PC-3 (cell line): Measurements from ENCODE around the gene CRISP1. TPM values are rescaled to one million over a fixed set of nuclear protein-coding genes. Genes with fewer than 3 reads are reported as not detected.

Experiments used
- ATAC-seq: fragments of 200-7000 bp; cut with Tn5 transposase; 2 replicates; pipeline ENCODE4 v1.9.1; 2020; ENCODE audit warnings: mild to moderate bottlenecking, moderate library complexity
- BruUV-seq: library from RNA; stranded (reverse); fragments of 400-500 nt; replicated peaks from 2 replicates; lab custom pipeline; 2021; lab: Mats Ljungman, UMichigan
- CTCF ChIA-PET: fragments of 300-600 bp; sonication (Branson Sonifier 250); formaldehyde crosslinking; loops from one replicate; lab custom pipeline; 2022; ENCODE audit warnings: antibody characterized with exemption; lab: Charles Lee
- POLR2A ChIA-PET: fragments of 300-600 bp; sonication (Branson Sonifier 250); formaldehyde crosslinking; loops from one replicate; lab custom pipeline; 2022; ENCODE audit warnings: antibody characterized with exemption; ENCODE audit not compliant: unreplicated experiment; lab: Charles Lee
- DNase-seq: peaks from one replicate; pipeline ENCODE4 v3.0.0-alpha.2; 2015
- H2AFZ ChIP-seq: fragments of 300-600 bp; sonication (generic); 2 replicates; pipeline ENCODE4 v1.6.0; 2016; ENCODE audit warnings: antibody characterized with exemption, low read length
- H3F3A ChIP-seq: fragments of 300-600 bp; sonication (generic); one replicate; pipeline ENCODE4 v1.6.0; 2017; ENCODE audit warnings: antibody characterized with exemption, low read length, control low read depth, mild to moderate bottlenecking; ENCODE audit not compliant: unreplicated experiment
- H3K27ac ChIP-seq: fragments of 300-600 bp; sonication (generic); 2 replicates; pipeline ENCODE4 v1.5.1; 2016; ENCODE audit warnings: mild to moderate bottlenecking, low read length
- H3K27me3 ChIP-seq: fragments of 300-600 bp; sonication (generic); 2 replicates; pipeline ENCODE4 v1.6.1; 2016; ENCODE audit warnings: low read length, mixed read lengths
- H3K36me3 ChIP-seq: fragments of 300-600 bp; sonication (generic); 2 replicates; pipeline ENCODE4 v1.6.1; 2016; ENCODE audit warnings: low read depth, mixed run types, low read length, mixed read lengths
- H3K4me1 ChIP-seq: fragments of 300-600 bp; sonication (generic); 2 replicates; pipeline ENCODE4 v1.5.1; 2016; ENCODE audit warnings: low read length; ENCODE audit not compliant: insufficient read depth
- H3K4me2 ChIP-seq: fragments of 300-600 bp; sonication (generic); 2 replicates; pipeline ENCODE4 v1.6.0; 2016; ENCODE audit warnings: low read length
- H3K4me3 ChIP-seq: fragments of 300-600 bp; sonication (generic); 2 replicates; pipeline ENCODE4 v1.5.1; 2016; ENCODE audit warnings: mild to moderate bottlenecking, low read length, mixed read lengths
- H3K79me2 ChIP-seq: fragments of 300-600 bp; sonication (generic); 2 replicates; pipeline ENCODE4 v1.6.1; 2017; ENCODE audit warnings: low read length, mixed read lengths
- H3K9ac ChIP-seq: fragments of 300-600 bp; sonication (generic); 2 replicates; pipeline ENCODE4 v1.6.0; 2016; ENCODE audit warnings: mild to moderate bottlenecking, low read length
- H3K9me2 ChIP-seq: fragments of 300-600 bp; sonication (generic); replicated peaks from 2 replicates; pipeline ENCODE4 v1.6.1; 2016; ENCODE audit warnings: mixed run types, low read length, mixed read lengths
- H3K9me3 ChIP-seq: fragments of 300-600 bp; sonication (generic); 2 replicates; pipeline ENCODE4 v1.6.1; 2016; ENCODE audit warnings: low read length, mixed read lengths
- H4K20me1 ChIP-seq: fragments of 300-600 bp; sonication (generic); 2 replicates; pipeline ENCODE4 v1.6.1; 2016; ENCODE audit warnings: low read length, mixed read lengths
- EZH2 ChIP-seq: fragments of 300-600 bp; sonication (generic); IDR thresholded peaks from one replicate; pipeline ENCODE4 v1.6.1; 2017; ENCODE audit warnings: antibody characterized with exemption, mild to moderate bottlenecking, low read length; ENCODE audit not compliant: unreplicated experiment
- EZH2phosphoT487 ChIP-seq: fragments of 300-600 bp; sonication (generic); IDR thresholded peaks from 2 replicates; pipeline ENCODE4 v1.6.1; 2018; ENCODE audit warnings: mild to moderate bottlenecking, antibody characterized with exemption, low read length, borderline replicate concordance
- intact Hi-C: fragments of 100-400 bp; cut with micrococcal nuclease; formaldehyde crosslinking; loops from 2 replicates; pipeline ENCODE4 v1.9.0; 2023
- total RNA-seq: library from RNA; depleted of rRNA; stranded (reverse); fragments of >200 nt; gene quantifications from 2 replicates; pipeline ENCODE4 v1.2.3, GENCODE V29; 2014
- TF ChIP-seq, protein P1 (sequence below): fragments of 300-600 bp; sonication (generic); conservative IDR thresholded peaks from 2 replicates; pipeline ENCODE4 v1.5.1; 2017; ENCODE audit warnings: antibody characterized with exemption, low read depth, mild to moderate bottlenecking, low read length

The CRISP1 gene
- total RNA-seq, 1 experiment from 2014 or later: not detected

DNA sequence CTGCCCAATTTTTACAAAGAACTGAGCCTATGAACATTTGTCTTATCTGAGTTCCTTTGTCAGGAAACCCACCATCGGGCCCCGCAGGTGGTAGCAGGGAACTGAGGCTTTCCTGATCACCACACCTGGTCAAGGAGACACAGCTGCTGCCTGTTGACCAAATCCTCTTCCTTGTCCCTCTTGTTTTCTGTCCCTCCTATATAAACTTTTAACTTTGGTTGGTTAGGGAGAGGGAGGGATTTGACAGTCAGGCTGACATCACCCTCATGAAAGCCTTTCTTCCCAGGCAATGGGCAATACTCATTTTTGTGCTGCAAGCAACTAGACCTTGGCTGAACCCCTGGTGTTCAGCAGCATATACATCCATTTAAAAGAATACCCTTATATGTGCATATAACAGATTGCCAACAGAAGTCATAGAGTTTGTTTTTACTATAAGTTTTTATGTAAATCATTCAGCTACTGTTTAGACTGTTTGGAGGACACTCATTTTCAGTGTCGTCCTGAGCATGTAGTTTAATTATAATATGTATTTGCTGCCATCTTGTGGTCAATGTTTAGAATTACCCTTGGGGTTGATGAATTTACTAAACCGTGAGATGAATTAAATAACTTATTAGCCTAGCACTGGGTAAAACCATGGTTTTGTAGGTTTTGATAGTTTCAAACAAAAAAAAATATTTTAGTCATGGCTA is 17.0 kb downstream of the CRISP1 start:
- ATAC-seq (peak; percentile 85), DNase-seq (peak; percentile 80)
- no TSS peak for BruUV-seq
- TF ChIP-seq, protein P1, sequence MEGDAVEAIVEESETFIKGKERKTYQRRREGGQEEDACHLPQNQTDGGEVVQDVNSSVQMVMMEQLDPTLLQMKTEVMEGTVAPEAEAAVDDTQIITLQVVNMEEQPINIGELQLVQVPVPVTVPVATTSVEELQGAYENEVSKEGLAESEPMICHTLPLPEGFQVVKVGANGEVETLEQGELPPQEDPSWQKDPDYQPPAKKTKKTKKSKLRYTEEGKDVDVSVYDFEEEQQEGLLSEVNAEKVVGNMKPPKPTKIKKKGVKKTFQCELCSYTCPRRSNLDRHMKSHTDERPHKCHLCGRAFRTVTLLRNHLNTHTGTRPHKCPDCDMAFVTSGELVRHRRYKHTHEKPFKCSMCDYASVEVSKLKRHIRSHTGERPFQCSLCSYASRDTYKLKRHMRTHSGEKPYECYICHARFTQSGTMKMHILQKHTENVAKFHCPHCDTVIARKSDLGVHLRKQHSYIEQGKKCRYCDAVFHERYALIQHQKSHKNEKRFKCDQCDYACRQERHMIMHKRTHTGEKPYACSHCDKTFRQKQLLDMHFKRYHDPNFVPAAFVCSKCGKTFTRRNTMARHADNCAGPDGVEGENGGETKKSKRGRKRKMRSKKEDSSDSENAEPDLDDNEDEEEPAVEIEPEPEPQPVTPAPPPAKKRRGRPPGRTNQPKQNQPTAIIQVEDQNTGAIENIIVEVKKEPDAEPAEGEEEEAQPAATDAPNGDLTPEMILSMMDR: peak; percentile 77
- no peak for TF ChIP-seq EZH2phosphoT487
- Histone ChIP-seq H3K36me3 (no peaks in the 10 kb centered on the region), H3K79me2 (no peaks in the 10 kb centered on the region), H3K9me2 (no peaks in the 10 kb centered on the region), H3K4me3 (no peak overlapping the region), H3K9me3 (no peaks in the 10 kb centered on the region), H3K27me3 (no peaks in the 10 kb centered on the region), H3F3A (no peaks in the 10 kb centered on the region), H3K9ac (no peak overlapping the region), H4K20me1 (no peaks in the 10 kb centered on the region), H3K27ac (no peak overlapping the region), H3K4me2 (no peak overlapping the region), H2AFZ (no peak overlapping the region), H3K4me1 (no peaks in the 10 kb centered on the region)
- POLR2A ChIA-PET: no interaction called here
- intact Hi-C loops: loop anchor here (1.0 to 2.0 kb wide), 3 partner anchors 226 to 387 kb away; partner anchors contain the start of genes CENPQ and MMUT
- CTCF ChIA-PET: interaction anchor here (0.5 to 1.3 kb wide), 3 partner anchors 226 to 317 kb away, joined by 6 to 17 read pairs (median 7); no protein-coding TSS in a partner anchor

DNA sequence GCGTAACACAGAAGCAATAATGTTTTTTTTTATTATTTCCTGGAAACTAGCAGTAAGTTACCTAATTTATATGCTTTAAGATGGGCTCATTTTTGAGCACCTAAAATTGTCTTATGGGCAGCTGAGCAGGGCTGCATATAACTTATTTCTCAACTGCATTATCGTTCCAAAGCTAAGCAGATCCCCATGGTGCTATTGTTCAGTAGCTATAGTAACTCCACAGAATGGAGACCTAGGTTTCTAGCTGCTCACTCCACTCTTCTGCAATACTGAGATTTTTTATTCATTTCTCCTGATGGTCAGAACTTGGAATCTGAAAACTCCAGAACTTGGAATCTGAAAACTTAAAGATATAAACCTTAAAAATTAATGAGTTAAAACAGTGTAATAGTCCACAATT is 18.7 kb downstream of the CRISP1 start:
- POLR2A ChIA-PET: no interaction called here
- no peak for ATAC-seq
- no peaks in the 10 kb centered on the region for H4K20me1 ChIP-seq
- no peak for TF ChIP-seq EZH2
- TF ChIP-seq EZH2phosphoT487: no peak
- TF ChIP-seq, protein P1: no peak
- no peaks in the 10 kb centered on the region for H3K4me1 ChIP-seq
- no peaks in the 10 kb centered on the region for H3K79me2 ChIP-seq
- no peak overlapping the region for H3K4me3 ChIP-seq
- H3K9me2 ChIP-seq: no peaks in the 10 kb centered on the region
- no TSS peak for BruUV-seq
- no peaks in the 10 kb centered on the region for H3F3A ChIP-seq
- intact Hi-C loops: loop anchor here (2.0 kb wide), 1 partner anchor 385 kb away; the partner anchor contains the start of genes CENPQ and MMUT
- H3K4me2 ChIP-seq: no peak overlapping the region
- no peak for DNase-seq
- H3K27ac ChIP-seq: no peak overlapping the region
- H3K27me3 ChIP-seq: peaks cover under 1% of the 10 kb centered on the region; the same call in 1 of the 2 replicates
- no peaks in the 10 kb centered on the region for H3K36me3 ChIP-seq
- no peak overlapping the region for H3K9ac ChIP-seq
- H2AFZ ChIP-seq: no peak overlapping the region
- CTCF ChIA-PET: interaction anchor here (0.7 kb wide), 1 partner anchor 224 kb away, joined by 3 read pairs; no protein-coding TSS in a partner anchor
- no peaks in the 10 kb centered on the region for H3K9me3 ChIP-seq

DNA sequence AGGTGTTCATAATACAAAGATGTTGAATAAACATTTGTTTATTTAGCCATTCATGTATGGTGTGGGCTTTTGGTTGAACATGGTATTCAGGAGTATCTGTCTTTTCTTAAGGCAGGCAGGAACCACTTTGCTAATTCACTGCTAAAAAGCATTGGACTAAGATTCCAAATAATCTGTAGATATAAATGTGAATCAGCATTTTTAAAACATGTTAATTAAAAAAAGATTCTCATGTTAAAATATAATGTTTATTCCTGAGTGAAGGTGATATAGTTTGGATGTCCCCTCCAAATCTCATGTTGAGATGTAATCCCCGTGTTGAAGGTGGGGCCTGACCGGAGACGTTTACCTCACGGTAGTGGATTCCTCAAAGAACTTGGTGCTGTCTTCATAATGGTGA is 19.3 kb downstream of the CRISP1 start:
- no peaks in the 10 kb centered on the region for H3K79me2 ChIP-seq
- H3K9me3 ChIP-seq: no peaks in the 10 kb centered on the region
- H3K4me1 ChIP-seq: no peaks in the 10 kb centered on the region
- no peak overlapping the region for H3K27ac ChIP-seq
- H3K27me3 ChIP-seq: peaks cover 4% of the 10 kb centered on the region; the same call in 1 of the 2 replicates
- ChIA-PET CTCF (no interaction called here), POLR2A (no interaction called here)
- no peaks in the 10 kb centered on the region for H3K36me3 ChIP-seq
- no peaks in the 10 kb centered on the region for H4K20me1 ChIP-seq
- no peak for ATAC-seq
- no TSS peak for BruUV-seq
- intact Hi-C loops: no loop called here
- H3F3A ChIP-seq: no peaks in the 10 kb centered on the region
- no peaks in the 10 kb centered on the region for H3K9me2 ChIP-seq
- TF ChIP-seq EZH2phosphoT487: no peak
- no peak for TF ChIP-seq EZH2
- TF ChIP-seq, protein P1: no peak
- no peak overlapping the region for H2AFZ ChIP-seq
- H3K4me2 ChIP-seq: no peak overlapping the region
- DNase-seq: no peak
- no peak overlapping the region for H3K9ac ChIP-seq
- H3K4me3 ChIP-seq: no peak overlapping the region
